GM23248 (cell line): ENCODE data around the gene USP46.

Source experiments
- EZH2 ChIP-seq: fragments of 200-600 bp; sonication (generic); IDR thresholded peaks from 2 replicates; pipeline ENCODE4 v1.6.1; 2018; ENCODE audit warnings: antibody characterized with exemption, mild to moderate bottlenecking; ENCODE audit not compliant: insufficient read depth, poor library complexity, severe bottlenecking
- EZH2phosphoT487 ChIP-seq: fragments of 200-600 bp; sonication (generic); IDR thresholded peaks from 2 replicates; pipeline ENCODE4 v1.6.1; 2018; ENCODE audit warnings: antibody characterized with exemption, moderate library complexity, mild to moderate bottlenecking, low read depth; ENCODE audit not compliant: insufficient read depth

GRCh38 chr4:52694936-52695335, 35.8 kb upstream of the USP46 start:
- TF ChIP-seq EZH2phosphoT487, result no peak
- TF ChIP-seq EZH2, result no peak
